Left hindlimb (tissue), 1 donor: ENCODE measurements around the gene GTF2H2C_2.
"Not testable (repeated sequence)": the region's sequence is repeated elsewhere in the genome, so short reads cannot be mapped to it uniquely, and the experiment has no call there.

Experiments
- DNase-seq: peaks from one replicate; pipeline ENCODE4 v3.0.0-alpha.2; 2018

GTF2H2C_2 gene

DNA sequence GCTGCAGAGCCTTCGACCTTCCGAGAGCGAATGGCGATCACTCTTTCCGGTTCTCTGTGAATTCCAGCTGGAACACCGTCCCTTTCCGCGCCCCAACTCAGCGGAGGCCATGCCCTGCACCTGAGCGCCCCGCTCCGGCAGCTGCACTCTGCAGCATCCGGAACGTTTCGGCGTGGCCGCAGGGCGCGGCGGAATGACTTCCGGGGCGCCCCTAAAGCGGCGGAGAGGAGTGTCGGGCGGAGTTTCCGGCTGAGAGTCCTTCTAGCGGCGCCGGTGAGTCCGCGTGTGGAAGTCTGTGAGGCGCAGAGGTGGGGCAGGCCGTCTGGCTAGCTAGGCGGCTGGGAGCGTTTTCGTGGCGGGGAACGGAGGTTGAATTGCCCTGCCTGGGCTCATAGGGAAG is at the start of gene GTF2H2C_2:
TSS of gene GTF2H2C_2 (plus strand) at position 252 of the 400 bp plus-strand sequence.
- DNase-seq = not testable (repeated sequence)

DNA sequence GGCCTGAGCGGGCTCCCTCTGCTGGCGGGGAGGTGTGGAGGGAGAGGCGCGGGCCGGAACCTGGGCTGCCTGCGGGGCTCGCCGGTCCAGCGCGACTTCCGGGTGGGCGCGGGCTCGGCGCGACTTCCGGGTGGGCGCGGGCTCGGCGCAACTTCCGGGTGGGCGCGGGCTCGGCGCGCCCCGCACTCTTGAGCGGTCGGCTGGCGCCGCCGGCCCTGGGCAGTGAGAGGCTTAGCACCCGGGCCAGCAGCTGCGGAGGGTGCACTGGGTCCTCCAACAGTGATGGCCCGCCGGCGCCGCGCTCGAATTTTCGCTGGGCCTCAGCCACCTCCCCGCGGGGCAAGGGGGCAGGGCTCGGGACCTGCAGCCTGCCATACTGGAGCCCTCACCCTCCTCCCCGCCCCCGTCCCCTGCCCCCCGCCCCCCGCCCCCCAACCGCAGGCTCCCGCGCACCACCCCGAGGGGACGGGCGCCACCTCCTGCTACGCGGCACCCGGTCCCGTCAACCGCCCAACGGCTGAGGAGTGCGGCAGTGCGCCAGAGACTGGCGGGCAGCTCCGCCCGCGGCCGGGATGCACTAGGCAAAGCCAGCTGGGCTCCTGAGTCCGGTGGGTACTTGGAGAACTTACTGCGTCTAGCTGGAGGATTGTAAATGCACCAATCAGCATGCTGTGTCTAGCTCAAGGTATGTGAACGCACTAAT is 14.0 kb upstream of the GTF2H2C_2 start:
- not testable (repeated sequence) for DNase-seq

DNA sequence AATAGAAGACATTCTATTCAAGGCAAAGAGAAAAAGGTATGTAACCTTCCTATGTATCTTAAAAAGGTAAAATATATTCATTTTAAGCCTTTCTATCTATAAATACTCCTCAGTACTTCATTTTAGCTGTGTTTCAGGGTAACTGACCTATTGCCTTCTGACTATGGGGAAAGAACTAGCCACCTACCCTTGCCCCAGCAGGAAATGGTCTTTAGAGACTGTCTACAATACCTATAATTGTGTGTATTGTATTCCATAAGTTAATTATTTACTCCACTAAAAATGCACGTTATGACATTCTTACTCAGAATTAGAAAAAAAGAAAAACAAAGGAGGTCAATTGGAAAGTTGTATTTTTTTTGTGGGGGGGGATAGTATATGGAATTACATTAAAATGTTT is 6.2 kb downstream of the GTF2H2C_2 start:
- not testable (repeated sequence) for DNase-seq

DNA sequence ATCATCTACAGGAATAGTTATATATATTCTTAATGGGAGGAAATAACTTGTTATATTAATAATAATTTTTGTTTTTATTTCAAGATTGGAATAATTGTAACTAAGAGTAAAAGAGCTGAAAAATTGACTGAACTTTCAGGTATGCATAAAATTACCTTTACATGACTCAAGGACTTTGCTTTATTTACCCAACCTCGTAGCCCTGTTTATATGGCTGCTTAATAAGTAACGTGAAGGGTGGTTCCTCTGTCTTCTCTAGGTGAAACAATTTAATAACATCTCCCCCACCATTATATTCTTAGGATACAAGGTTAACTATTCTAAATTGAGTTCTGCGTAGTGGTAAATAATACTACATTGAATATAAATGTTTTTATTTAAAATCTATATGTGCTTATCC is 8.0 kb downstream of the GTF2H2C_2 start:
- DNase-seq = not testable (repeated sequence)

DNA sequence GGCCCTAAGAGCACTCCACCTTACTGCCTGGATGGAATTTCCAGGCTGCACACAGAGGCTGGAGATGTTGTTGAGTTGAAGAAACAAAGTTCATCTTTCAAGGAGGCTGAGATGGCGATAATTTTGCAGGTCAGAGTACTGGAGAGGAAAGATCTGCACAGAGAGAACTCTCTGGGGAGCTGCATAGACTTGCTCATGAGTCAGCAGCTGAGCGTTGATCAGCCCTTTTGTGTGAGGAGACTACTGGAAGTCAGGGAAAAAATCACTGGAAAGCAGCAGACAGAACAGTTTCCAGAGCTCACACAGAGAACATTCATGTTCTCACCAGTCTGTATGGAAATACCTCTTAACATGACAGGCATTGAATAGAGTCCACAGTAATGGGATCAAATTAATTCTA is 23.4 kb downstream of the GTF2H2C_2 start:
- not testable (repeated sequence) for DNase-seq

DNA sequence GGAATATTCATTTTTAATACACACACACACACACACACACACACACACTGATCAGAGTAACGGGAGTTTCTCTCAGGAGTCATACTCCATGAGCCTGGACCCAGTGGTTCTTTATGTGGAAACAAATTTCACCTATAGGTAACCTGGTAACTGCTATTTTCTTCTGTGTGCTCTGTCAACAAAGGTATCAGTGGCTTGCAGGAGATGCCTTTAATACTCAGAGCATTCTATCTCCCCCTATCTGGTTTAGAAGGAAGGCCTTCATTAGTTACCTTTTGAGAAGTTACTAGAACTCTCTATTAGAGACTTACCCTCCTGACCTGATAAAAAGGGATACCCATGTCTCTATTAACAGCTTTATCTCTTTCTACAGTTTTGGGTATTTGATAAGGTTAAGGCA is 34.4 kb downstream of the GTF2H2C_2 start:
- DNase-seq = not testable (repeated sequence)

DNA sequence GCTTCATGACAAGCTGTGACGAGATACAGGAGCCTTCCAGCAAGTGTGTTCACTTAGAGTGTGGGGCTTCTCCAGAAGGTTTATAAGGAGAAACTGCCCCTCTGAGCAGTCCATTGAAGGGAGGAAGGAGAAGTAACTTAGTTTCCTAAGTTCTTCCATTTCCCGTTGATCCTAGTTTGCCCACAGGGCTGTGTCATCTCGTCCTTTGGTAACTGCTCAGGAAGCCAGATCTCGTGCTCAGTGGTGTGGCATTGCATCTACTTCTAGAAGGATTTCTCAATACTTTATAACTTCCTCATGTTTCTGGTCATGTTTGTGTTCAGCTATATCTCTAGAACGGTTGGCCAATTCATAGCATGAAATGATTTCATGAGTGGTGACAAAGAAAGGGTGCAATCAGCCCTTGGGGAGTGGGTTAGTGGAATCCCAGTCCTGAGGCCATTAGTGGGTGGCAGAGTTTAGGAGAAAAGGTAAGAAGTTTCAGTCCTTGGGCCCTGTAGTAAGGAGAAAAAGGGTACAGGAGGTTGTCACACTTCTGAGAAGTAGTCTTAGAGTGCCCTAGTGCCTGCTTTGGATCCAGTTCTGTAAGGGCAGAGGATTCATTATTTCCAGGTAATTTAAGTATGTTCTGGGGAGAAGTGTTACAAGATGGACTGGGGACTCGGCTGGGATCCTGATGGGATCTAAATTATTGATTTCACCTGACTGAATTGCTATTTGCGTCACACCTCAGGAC is 36.2 kb downstream of the GTF2H2C_2 start:
- DNase-seq = not testable (repeated sequence)

DNA sequence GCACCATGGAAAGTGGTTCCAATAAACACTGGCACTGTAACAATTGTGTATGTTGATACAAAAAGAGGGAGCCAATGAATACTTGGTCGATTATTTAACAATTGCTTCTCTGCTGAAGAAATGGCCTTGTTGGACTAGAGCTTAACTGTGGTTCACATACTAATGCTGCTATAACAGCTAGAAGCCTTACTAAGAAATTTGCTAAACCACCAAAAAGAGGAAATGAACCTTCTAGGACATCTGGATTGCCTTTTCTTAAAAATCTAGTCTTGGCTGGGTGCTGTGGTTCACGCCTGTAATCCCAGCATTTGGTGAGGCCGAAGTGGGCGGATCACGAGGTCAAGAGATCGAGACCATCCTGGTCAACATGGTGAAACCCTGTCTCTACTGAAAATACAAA is 41.9 kb downstream of the GTF2H2C_2 start:
- DNase-seq = not testable (repeated sequence)

DNA sequence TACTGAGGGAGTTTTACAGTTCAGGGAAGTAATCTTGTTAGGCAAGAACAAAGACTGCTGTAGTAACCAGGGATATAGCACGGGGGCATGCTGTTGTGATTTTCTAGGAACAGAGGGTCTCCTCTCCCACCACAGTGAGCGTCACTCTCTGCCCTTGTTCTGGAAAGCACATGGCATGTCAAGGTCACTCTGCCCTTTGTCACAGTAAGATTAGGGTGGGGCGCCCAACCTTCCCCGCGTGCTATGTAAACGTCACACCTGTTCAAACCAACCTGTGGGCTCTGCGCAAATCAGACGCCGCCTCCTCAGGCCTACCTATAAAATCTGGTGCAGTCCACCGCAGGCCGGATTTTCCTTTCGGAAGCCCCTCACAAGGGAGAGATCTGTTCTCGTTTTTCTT is 44.0 kb downstream of the GTF2H2C_2 start:
- DNase-seq = not testable (repeated sequence)

DNA sequence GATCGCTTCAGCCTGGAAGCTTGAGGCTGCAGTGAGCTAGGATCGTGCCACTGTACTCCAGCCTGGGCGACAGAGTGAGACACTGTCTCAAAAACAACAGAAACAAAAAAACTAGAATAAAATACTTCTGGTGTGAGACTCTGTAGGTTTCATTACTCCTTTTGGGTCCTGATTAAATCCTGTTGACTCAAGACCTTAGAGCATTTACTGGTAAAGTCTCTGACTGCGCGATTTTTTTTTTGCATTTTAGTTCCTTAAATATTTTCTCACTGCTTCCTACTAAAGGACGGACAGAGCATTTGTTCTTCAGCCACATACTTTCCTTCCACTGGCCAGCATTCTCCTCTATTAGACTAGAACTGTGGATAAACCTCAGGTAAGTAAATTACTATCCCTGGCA is 46.8 kb downstream of the GTF2H2C_2 start:
- DNase-seq = not testable (repeated sequence)

DNA sequence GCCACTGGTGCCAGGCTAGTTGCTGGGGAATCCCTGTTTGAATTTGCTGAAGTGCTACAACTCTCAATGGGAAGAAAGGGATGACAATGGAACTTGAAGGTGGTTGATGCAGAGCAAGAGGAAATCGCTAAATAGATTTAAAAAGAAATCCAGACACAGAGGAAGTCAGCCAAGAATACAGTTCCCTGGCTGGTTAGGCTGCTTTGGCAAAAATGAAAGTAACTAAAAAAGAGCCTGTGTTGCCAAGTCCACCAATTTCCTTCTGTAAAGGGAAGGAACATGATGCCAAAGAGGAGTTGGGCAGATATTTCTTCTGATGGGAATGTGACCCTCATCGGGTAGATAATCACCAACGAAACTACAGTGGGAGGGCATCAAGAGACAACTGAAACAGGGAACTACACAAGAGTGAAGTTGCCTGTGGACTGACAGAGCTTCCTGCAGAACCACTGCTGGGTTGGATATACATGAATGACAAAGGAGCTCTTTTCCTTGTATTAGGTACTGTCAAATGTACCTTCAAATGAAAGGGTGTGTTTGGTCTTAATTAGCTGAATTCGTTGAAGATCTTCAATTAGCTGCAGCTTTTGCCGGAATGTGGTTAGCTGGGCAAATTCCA is 49.0 kb downstream of the GTF2H2C_2 start:
- DNase-seq = not testable (repeated sequence)

DNA sequence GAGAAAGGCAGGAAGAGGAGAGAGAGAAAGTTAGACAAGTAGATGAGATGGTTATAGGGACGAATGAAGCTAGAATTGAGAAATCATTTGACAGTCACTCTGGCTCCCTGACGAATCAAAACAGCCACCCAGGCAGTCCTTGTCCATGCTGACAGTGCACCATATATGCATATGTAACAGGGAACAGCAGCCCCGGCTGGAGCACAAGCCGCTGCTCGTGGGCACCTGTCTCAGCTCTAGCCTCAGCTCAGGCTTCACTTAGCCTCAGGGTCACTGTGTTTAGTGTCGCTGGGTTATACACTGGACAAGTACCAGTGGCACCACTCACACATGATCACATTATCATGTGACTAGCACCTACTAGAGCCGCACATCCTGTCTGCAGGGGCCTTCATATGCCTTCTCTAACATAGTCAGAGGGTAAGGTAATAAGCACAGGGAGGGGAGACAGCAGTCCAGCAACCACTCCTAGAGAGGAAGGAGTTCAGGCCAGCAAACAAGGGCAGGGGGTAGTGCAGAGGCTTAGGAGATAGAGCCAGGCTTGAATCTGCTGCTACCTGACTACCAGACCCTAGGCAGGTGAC is 54.9 kb downstream of the GTF2H2C_2 start:
- not testable (repeated sequence) for DNase-seq
